ENCODE measurements around the gene GPR35.

Gene GPR35

GRCh38 chr2:240583774-240584173, 41.5 kb upstream of the GPR35 start:
- TF ChIP-seq FOXP2 (optimal IDR thresholded peaks at IDR 0.05; ENCODE audit: borderline replicate concordance, extremely low read depth, extremely low read length, insufficient read depth) = no peak
- no peak for TF ChIP-seq TAF1 (IDR thresholded peaks at IDR 0.05; ENCODE audit: borderline replicate concordance, insufficient read depth, low read length)
- no peak for TF ChIP-seq REST (IDR thresholded peaks at IDR 0.05; ENCODE audit: insufficient read depth in 1 of 2, low read depth in 2 of 2, low read length in 2 of 2)
- TF ChIP-seq POLR2AphosphoS5 (IDR thresholded peaks at IDR 0.05; ENCODE audit: low read depth, low read length) = no peak
- TF ChIP-seq SIN3A (IDR thresholded peaks at IDR 0.05; ENCODE audit: borderline replicate concordance, insufficient read depth, low read length) = no peak

GRCh38 chr2:240584486-240585031, 40.7 kb upstream of the GPR35 start:
- TF ChIP-seq TAF1 (IDR thresholded peaks at IDR 0.05; ENCODE audit: borderline replicate concordance, insufficient read depth, low read length) (peak; percentile 38; the same call in 1 of the 2 replicates), POLR2AphosphoS5 (IDR thresholded peaks at IDR 0.05; ENCODE audit: low read depth, low read length) (no peak)

- TF ChIP-seq TAF1 (IDR thresholded peaks at IDR 0.05; ENCODE audit: borderline replicate concordance, insufficient read depth, low read length) = no peak
- TF ChIP-seq FOXP2 (optimal IDR thresholded peaks at IDR 0.05; ENCODE audit: borderline replicate concordance, extremely low read depth, extremely low read length, insufficient read depth) = no peak
- no peak for TF ChIP-seq SIN3A (IDR thresholded peaks at IDR 0.05; ENCODE audit: borderline replicate concordance, insufficient read depth, low read length)
- TF ChIP-seq POLR2AphosphoS5 (IDR thresholded peaks at IDR 0.05; ENCODE audit: low read depth, low read length) = no peak
- no peak for TF ChIP-seq REST (IDR thresholded peaks at IDR 0.05; ENCODE audit: insufficient read depth in 1 of 2, low read depth in 2 of 2, low read length in 2 of 2)
These were observed 40.2 kb upstream of the GPR35 start for GRCh38 chr2:240585101-240585500.

GRCh38 chr2:240585681-240586197, 39.5 kb upstream of the GPR35 start:
- TF ChIP-seq FOXP2 (optimal IDR thresholded peaks at IDR 0.05; ENCODE audit: borderline replicate concordance, extremely low read depth, extremely low read length, insufficient read depth) (no peak), POLR2AphosphoS5 (IDR thresholded peaks at IDR 0.05; ENCODE audit: low read depth, low read length) (no peak), SIN3A (IDR thresholded peaks at IDR 0.05; ENCODE audit: borderline replicate concordance, insufficient read depth, low read length) (no peak), REST (IDR thresholded peaks at IDR 0.05; ENCODE audit: insufficient read depth in 1 of 2, low read depth in 2 of 2, low read length in 2 of 2) (no peak), TAF1 (IDR thresholded peaks at IDR 0.05; ENCODE audit: borderline replicate concordance, insufficient read depth, low read length) (no peak)

- 0 out of 2 replicates have a peak, but pooled peaks have one; percentile 42 for TF ChIP-seq TAF1 (IDR thresholded peaks at IDR 0.05; ENCODE audit: borderline replicate concordance, insufficient read depth, low read length)
- no peak for TF ChIP-seq FOXP2 (optimal IDR thresholded peaks at IDR 0.05; ENCODE audit: borderline replicate concordance, extremely low read depth, extremely low read length, insufficient read depth)
- TF ChIP-seq REST (IDR thresholded peaks at IDR 0.05; ENCODE audit: insufficient read depth in 1 of 2, low read depth in 2 of 2, low read length in 2 of 2) = peak in 1 of 2 experiments; percentile 34; a peak in 1 of 4 replicates
- TF ChIP-seq POLR2AphosphoS5 (IDR thresholded peaks at IDR 0.05; ENCODE audit: low read depth, low read length) = peak; percentile 84
These were observed 38.9 kb upstream of the GPR35 start, which contains the start of gene CAPN10 for GRCh38 chr2:240586198-240586918. TSS of gene CAPN10 (plus strand) at chr2:240586734. CDS start at chr2:240586912, 178 bp downstream.

Measured in PFSK-1 (cell line).